ENCODE data around the gene TPRG1L.

DNA sequence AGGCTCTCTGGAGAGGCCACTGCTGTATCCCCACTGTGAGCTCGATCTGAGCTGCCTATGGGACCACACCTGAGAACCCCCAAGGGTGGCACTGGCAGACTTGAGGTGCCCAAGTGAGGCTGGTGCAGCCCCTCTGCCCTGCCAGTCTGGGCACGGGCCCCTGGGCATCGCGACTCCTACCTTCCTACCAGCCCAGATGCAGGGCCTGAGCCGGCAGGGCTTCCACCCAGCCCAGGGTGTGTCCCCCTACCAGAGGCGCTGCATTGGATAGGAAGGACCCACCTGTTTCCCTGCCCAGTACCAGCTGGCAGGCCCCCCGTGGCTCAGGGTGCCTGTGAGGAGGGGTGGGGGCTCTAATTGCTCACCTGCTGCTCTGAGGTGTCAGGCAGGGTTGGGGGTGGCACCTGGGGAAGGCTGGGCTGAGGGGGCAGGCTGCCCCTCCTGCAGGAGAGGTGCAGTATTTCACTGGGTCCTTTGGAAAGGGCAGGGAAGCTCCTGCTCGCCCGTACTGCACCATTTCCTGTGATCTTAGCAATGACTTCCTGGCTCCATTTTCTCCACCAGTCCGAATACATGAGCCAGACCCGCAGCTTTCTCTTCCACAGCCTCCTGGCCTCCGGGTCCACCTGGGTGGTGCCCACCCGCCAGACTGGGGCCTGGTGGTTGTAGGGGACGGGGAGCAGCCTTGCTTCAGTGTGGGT is 39.3 kb downstream of the TPRG1L start:
- TF ChIP-seq, protein P1, sequence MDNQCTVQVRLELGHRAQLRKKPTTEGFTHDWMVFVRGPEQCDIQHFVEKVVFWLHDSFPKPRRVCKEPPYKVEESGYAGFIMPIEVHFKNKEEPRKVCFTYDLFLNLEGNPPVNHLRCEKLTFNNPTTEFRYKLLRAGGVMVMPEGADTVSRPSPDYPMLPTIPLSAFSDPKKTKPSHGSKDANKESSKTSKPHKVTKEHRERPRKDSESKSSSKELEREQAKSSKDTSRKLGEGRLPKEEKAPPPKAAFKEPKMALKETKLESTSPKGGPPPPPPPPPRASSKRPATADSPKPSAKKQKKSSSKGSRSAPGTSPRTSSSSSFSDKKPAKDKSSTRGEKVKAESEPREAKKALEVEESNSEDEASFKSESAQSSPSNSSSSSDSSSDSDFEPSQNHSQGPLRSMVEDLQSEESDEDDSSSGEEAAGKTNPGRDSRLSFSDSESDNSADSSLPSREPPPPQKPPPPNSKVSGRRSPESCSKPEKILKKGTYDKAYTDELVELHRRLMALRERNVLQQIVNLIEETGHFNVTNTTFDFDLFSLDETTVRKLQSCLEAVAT (IDR thresholded peaks at IDR 0.05) = no peak
- TF ChIP-seq RFX5 (IDR thresholded peaks at IDR 0.05; ENCODE audit: low read depth, low read length) (no peak), ZNF274 (IDR thresholded peaks at IDR 0.05; ENCODE audit: insufficient read depth, insufficient read length) (no peak), KAT2A (conservative IDR thresholded peaks at IDR 0.05; ENCODE audit: control insufficient read depth, low read depth, low read length) (no peak)
- TF ChIP-seq, protein P2, sequence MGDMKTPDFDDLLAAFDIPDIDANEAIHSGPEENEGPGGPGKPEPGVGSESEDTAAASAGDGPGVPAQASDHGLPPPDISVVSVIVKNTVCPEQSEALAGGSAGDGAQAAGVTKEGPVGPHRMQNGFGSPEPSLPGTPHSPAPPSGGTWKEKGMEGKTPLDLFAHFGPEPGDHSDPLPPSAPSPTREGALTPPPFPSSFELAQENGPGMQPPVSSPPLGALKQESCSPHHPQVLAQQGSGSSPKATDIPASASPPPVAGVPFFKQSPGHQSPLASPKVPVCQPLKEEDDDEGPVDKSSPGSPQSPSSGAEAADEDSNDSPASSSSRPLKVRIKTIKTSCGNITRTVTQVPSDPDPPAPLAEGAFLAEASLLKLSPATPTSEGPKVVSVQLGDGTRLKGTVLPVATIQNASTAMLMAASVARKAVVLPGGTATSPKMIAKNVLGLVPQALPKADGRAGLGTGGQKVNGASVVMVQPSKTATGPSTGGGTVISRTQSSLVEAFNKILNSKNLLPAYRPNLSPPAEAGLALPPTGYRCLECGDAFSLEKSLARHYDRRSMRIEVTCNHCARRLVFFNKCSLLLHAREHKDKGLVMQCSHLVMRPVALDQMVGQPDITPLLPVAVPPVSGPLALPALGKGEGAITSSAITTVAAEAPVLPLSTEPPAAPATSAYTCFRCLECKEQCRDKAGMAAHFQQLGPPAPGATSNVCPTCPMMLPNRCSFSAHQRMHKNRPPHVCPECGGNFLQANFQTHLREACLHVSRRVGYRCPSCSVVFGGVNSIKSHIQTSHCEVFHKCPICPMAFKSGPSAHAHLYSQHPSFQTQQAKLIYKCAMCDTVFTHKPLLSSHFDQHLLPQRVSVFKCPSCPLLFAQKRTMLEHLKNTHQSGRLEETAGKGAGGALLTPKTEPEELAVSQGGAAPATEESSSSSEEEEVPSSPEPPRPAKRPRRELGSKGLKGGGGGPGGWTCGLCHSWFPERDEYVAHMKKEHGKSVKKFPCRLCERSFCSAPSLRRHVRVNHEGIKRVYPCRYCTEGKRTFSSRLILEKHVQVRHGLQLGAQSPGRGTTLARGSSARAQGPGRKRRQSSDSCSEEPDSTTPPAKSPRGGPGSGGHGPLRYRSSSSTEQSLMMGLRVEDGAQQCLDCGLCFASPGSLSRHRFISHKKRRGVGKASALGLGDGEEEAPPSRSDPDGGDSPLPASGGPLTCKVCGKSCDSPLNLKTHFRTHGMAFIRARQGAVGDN (IDR thresholded peaks at IDR 0.05) = peak; percentile 48; the same call in 1 of the 2 replicates
- TF ChIP-seq, protein P3, sequence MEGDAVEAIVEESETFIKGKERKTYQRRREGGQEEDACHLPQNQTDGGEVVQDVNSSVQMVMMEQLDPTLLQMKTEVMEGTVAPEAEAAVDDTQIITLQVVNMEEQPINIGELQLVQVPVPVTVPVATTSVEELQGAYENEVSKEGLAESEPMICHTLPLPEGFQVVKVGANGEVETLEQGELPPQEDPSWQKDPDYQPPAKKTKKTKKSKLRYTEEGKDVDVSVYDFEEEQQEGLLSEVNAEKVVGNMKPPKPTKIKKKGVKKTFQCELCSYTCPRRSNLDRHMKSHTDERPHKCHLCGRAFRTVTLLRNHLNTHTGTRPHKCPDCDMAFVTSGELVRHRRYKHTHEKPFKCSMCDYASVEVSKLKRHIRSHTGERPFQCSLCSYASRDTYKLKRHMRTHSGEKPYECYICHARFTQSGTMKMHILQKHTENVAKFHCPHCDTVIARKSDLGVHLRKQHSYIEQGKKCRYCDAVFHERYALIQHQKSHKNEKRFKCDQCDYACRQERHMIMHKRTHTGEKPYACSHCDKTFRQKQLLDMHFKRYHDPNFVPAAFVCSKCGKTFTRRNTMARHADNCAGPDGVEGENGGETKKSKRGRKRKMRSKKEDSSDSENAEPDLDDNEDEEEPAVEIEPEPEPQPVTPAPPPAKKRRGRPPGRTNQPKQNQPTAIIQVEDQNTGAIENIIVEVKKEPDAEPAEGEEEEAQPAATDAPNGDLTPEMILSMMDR (IDR thresholded peaks at IDR 0.05 in 2 of 3, conservative IDR thresholded peaks at IDR 0.05 in 1 of 3; ENCODE audit: control insufficient read depth in 2 of 3, extremely low read depth in 1 of 3, insufficient read depth in 1 of 3, low read depth in 3 of 3, low read length in 3 of 3) = no peak

Measured in GM12878 (cell line).